NOMO-1 (cell line): ENCODE measurements around the gene ST6GAL1.
A peak's percentile ranks its signal among the peaks of the same experiment; 100 is the strongest.
"Not testable (repeated sequence)": the region's sequence is repeated elsewhere in the genome, so short reads cannot be mapped to it uniquely, and the experiment has no call there.

ENCODE experiments used
- DNase-seq, 2 experiments: peaks; one replicate each; lab custom pipeline; 2025; ENCODE audit not compliant: unreplicated experiment in 2 of 2; lab: John Stamatoyannopoulos, UW

The ST6GAL1 gene

GRCh38 chr3:187042346-187042745 is 112.0 kb downstream of the ST6GAL1 start:
- DNase-seq, result no peak

GRCh38 chr3:187042874-187043458 is 112.6 kb downstream of the ST6GAL1 start:
- DNase-seq, result no peak

GRCh38 chr3:187044206-187044605 is 113.9 kb downstream of the ST6GAL1 start:
- DNase-seq, result peak; percentile 91

GRCh38 chr3:187044867-187045552 is 114.7 kb downstream of the ST6GAL1 start:
- no peak for DNase-seq

GRCh38 chr3:187046033-187046432 is 115.7 kb downstream of the ST6GAL1 start:
- DNase-seq, result no peak

GRCh38 chr3:187049462-187050101 is 119.3 kb downstream of the ST6GAL1 start:
- no peak for DNase-seq

- DNase-seq, result no peak
Measured at GRCh38 chr3:187051066-187051465, 120.7 kb downstream of the ST6GAL1 start.

GRCh38 chr3:187051724-187052366 is 121.5 kb downstream of the ST6GAL1 start:
- DNase-seq, result peak; percentile 29 to 62

- not testable (repeated sequence) for DNase-seq
Measured at GRCh38 chr3:187052427-187052826, 122.1 kb downstream of the ST6GAL1 start.

- DNase-seq, result not testable (repeated sequence)
Measured at GRCh38 chr3:187054433-187054832, 124.1 kb downstream of the ST6GAL1 start.

GRCh38 chr3:187057803-187058202 is 127.5 kb downstream of the ST6GAL1 start:
- DNase-seq, result not testable (repeated sequence)

GRCh38 chr3:187061748-187062147 is 131.4 kb downstream of the ST6GAL1 start:
- peak in 1 of 2 experiments; percentile 2 for DNase-seq

GRCh38 chr3:187062526-187063177 is 132.3 kb downstream of the ST6GAL1 start:
- DNase-seq, result peak; percentile 71 to 77

GRCh38 chr3:187063286-187064121 is 133.2 kb downstream of the ST6GAL1 start:
- no peak for DNase-seq

- peak; percentile 5 to 38 for DNase-seq
Measured at GRCh38 chr3:187064210-187065115, 134.1 kb downstream of the ST6GAL1 start.

GRCh38 chr3:187066228-187066995 is 136.1 kb downstream of the ST6GAL1 start:
- peak; percentile 11 to 27 for DNase-seq

- no peak for DNase-seq
Measured at GRCh38 chr3:187068787-187069186, 138.5 kb downstream of the ST6GAL1 start.

- no peak for DNase-seq
Measured at GRCh38 chr3:187069857-187070516, 139.7 kb downstream of the ST6GAL1 start.
